ENCODE measurements around the gene IL16.

DNA sequence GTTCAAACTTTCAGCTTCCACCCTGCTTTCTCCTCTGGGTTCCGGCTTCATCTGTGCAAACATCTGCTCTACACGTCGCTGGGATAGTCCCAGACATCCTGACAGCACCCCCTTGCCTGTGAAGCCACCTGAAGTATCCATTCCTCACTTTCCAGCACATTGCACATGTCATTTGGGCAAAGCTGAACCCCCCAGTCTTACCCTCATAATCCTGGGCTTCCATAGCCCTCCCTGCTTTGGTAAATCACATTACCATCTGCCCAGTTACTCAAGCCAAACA lies 84.7 kb downstream of the IL16 start:
- TF ChIP-seq CTCF (IDR thresholded peaks at IDR 0.05; ENCODE audit: borderline replicate concordance, extremely low read depth, low read length, poor library complexity, severe bottlenecking) (no peak), EZH2 (IDR thresholded peaks at IDR 0.05; ENCODE audit: borderline replicate concordance, low read depth, low read length, severe bottlenecking) (no peak)

All from DND-41 (cell line).